Activated CD4-positive, alpha-beta T cell treated with anti-CD3 and anti-CD28 coated beads, Interleukin-2, amount 50 U/mL, for 16 hours (primary cell): ENCODE data around the gene LRP10.
"Not testable (repeated sequence)": the region's sequence is repeated elsewhere in the genome, so short reads cannot be mapped to it uniquely, and the experiment has no call there.

Experiments used
- DNase-seq: peaks from one replicate; pipeline ENCODE4 v3.0.0-alpha.2; 2020

Gene LRP10

DNA sequence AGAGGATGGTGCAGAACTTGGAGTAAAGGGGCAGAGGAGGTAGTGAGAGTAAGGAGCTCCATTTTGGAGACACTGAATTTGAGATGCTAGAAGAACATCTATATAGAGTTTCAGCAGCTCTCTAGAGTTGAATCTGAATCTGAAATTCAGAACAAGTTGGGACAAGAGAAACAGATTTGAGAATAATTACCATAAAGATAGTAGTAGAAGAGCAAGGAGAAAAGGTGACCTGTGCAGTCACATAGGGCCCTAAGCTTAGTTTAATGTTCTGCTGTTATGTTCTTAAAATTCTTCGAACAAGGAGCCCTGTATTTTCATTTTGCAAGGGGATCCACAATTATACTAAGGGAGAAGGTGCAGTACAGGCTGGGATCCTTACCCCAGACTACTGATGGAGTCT, 18.9 kb downstream of the LRP10 start:
- DNase-seq = no peak

DNA sequence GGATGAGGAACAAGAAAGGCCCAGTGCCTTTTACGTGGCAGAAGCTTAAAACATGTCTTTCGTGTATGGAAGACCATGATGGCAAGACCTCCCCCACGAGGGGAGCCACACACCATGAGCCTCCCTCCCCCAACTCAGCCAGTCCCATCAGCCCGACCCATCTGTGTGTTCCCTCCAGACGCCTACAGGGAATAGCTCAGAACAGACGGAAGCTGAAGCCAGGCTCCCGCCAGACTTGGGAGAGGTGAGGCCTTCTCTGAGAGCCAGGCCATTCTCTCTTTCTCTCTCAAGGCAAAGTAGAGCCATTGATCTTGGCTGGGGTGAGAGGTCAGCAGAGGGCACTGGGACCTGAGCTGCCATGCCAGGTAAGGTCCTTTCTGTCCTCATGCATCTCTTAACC, 20.9 kb downstream of the LRP10 start:
- DNase-seq = no peak

DNA sequence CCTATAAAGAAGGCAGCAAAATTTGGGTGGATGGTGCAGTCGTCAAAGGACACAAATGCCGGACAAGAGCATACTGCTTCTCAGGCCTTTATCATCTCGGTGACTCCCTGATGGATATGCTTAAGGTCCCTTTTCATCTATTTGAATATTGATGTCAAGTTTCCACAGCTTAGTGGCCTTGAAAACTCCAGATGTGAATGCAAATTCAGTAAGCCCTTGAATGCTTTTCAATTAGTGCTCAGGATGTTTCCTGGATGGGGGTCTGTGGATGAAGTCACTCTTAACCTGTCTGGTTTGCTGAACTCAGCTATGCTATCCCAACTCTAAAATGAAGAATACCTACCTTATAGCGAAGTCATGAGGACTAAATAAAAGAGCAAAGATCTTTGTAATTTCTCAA, 22.2 kb downstream of the LRP10 start:
- no peak for DNase-seq

DNA sequence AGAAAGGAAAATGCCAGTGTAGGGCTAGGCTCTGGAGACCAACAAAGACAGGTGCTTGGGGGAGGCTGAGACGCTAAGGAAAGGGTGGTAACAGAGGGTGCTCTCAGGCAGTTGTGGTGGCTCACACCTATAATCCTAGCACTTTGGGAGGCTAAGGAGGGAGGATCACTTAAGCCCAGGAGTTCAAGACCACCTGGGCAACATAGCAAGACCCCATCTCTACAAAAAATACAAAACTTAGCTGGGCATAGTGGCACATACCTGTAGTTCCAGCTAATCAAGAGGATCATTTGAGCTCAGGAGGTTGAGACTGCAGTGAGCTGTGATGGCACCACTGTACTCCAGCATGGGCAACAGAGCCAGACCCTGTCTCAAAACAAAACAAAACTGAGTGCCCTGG, 23.9 kb downstream of the LRP10 start:
- DNase-seq = no peak

DNA sequence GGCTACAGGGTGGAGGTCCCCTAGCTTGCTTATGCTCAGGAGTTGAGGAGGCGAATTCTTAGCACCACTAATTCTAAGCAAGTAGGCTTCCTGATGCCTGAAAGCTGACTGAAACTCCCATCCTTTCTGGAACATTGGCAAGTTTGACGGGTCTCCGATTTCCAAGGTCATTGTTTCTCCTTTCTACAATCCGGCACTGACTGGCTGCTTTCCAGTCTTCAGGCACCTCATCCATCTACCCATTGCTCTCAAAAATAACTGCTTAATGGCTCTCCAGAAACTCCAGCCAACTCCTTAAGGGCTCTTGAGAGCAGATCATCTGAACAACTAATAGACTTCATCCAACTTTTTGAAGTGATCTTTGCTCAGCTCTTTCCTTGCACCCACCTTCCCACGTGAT, 24.8 kb downstream of the LRP10 start:
- no peak for DNase-seq

DNA sequence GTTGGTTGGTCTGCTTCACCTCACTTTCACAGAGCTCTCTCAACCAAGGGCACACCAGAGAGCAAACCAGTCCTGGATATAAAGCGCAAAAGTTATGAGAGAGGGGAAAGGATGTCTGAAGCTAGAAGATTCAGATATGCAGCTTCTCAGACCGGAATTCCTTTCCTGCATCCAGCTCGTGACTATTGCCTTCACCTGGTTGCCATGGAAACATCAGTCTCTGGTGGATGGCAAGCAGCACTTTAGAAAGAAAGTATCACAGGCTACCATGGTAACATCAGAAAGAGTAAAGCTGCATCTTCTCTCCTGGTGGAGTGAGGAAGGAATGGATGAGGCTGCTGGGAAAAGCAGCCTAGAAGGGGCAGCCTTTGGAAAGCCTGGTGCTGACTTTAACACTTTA, 25.2 kb downstream of the LRP10 start:
- DNase-seq = no peak

DNA sequence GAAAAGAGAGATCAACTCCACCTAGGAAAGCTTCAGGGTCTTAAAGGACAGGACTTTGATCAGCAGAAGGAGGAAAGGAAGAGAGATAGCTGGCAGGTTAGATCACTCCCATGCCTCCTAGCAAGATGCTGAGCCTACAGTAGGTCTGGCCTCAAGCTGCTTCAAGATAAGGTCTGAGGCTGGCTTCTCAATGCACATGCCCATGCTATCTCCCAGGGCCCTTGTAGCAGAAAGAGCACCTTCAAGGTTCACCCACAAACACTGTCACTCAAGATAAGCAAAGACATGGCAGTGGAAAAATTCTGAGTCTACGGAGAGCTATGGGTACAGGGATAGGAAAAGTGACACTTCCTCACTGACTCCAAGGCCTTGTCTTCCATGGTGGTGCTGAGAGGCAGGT, 25.8 kb downstream of the LRP10 start:
- DNase-seq = no peak

DNA sequence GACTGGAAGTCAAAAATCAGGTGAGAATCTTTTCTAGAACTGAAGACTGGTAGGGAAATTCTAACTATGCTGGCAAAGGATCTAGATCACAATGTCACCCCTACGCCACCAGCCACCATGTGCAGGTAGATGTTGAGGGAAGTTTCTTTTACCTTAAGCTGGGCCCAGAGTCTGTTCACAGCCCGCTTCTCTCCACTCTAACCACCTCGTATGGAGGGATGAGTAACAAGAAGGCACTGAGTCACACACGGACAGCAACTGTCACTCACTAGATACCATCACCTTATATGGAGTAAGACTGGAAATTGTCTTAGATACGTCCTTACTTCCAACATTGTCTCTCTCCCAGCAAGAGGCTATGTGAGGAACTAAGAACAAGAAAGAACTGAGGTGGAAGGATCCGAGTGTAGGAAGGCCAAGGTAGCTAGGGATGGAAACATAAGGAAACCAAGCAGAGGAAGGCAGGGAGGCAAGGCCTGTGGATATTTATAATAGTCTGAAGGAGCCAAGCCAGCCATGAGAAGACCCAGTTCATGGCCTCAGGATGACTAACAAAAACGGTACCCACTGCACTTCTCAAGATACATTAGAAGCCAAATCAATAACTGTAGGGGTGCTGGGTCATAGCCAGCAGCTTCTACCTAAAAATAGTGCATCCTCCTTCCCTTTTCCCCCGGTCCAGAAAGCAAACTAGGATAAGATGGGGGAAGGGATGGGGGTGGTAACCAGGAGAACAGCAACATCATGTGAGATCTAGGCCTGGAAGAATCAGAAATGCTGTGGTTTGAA, 27.0 kb downstream of the LRP10 start:
- DNase-seq = peak; percentile 31

DNA sequence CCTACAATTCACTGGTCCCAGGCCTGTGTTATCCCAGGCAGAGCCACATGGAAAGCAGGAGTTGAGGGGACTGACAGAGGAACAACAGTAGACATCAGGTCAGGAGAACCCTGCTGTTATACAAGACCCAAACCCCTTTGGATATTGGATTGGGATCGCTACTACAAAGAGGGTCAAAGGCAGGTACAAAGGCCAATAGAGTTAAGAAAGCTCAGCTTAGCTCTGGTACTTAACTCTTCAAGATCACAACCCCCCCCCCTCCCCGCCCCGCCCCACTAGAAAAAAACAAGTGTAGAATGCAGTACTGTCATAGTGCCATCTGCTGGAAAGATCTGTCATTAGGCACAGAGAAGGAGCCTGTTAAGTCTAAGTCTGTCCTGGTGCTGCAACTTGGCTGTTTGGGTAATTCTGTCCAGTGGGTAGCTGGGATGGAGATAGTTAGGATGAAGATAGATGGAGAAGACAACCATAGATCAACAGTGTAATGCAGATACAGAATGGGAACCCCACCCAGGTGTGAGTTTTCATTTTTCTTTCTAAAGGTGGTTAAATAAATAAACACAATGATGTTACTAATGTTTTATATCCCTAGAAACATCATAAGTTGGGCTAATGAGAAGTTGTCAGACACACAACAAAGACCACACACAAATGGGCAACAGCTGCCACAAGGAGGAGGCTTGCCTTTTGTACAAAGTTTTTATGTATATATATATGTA, 28.7 kb downstream of the LRP10 start:
- DNase-seq = peak; percentile 63

DNA sequence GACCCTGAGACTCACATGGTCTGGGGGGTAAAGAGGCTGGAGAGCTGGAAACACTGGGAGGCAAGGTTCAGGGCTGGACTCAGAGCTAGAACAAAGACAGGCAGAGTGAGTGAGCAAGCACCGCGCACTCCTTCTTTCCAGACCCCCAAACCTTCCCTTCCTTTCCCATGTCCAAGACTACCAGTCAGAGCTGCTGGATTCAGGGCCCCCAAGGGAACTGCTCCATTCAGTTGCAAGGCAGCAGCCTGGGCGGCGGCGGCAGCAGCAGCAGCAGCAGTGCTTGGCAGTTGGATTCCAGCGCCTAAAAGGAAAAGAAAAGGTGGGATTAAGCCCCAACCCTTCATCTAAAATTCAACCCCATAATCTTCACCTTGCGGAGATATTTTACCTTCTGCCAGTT, 30.3 kb downstream of the LRP10 start:
- no peak for DNase-seq

DNA sequence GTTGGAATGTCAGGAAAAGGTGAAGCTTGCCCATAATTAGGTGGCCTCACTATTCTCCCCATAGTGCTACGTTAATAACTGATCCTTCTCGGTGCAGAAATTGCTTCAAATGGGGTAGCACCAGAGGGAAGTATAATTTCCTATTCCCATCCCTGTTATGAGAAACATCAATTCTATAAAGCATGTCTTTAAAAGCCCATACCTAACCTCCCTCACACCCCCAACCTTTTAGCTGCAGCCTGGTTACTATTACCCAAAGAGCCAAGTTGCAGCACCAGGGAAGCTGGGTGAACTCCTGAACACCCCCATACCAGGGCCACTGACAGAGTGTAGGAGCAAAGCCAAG, 32.2 kb downstream of the LRP10 start:
- no peak for DNase-seq

DNA sequence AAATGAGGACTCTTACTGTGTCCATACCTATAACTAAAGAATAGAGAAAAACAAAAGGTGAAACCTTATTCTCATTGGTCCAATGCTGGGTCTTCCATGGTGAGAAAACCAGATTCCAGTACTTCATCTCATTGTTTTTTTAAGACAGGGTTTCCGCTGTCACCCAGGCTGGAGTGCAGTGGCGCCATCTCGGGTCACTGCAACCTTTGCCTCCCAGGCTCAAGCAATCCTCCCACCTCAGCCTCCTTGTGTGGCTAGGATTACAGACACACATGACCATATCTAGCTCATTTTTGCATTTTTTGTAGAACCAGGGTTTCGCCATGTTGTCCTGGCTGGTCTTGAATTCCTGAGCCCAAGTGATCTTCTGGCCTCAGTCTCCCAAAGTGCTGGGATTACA, 34.1 kb downstream of the LRP10 start:
- no peak for DNase-seq

DNA sequence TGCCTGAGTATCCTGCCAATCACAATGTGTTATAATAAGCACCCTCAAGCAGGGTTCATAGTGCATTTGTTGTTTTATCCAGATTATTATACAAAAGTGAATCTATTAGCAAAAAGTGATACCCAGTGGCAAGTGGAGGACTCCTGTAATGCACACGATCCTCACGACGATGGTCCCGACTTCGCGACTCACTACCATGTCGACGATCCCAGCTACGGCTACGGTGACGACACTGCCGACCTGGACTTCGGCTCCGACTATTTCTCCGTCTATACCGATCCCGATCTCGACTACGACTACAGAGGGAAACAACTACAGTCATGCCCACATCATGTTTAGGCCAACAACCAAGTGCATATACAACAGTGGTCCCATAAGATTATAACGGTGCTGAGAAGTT, 34.5 kb downstream of the LRP10 start:
- DNase-seq = no peak

DNA sequence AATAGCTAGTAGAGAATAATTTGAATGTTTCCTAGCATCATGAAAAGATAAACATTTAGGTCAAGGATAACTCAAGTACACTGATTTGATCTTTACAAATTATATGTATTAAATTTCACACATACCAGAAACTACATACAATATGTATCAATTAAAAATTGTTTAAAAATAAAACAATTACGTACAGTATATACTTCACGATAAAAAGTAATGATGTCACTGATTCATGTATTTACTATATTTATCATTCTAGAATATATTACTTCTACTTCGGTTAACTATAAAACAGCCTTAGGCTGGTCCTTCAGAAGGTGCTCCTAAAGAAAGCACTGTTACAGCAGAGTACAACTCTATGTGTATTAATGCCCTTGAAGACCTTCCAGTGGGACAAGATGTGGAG, 35.9 kb downstream of the LRP10 start:
- no peak for DNase-seq

DNA sequence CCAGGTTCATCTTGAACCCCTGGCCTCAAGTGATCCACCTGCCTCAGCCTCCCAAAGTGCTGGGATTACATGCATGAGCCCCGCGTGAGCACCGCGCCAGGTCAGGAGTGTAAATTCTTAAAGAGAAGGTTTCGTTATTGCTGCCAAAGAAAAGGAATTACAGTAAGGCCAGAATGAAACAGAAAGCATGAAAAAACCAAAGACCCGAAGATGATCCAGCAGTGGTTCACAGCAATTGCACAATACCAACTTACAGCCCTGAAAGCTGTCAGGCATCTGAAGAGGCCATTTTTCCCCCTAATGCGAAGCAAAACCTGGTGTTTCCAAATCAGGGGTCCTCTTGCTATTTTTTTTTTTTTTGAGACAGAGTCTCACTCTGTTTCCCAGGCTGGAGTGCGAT, 37.1 kb downstream of the LRP10 start:
- no peak for DNase-seq

DNA sequence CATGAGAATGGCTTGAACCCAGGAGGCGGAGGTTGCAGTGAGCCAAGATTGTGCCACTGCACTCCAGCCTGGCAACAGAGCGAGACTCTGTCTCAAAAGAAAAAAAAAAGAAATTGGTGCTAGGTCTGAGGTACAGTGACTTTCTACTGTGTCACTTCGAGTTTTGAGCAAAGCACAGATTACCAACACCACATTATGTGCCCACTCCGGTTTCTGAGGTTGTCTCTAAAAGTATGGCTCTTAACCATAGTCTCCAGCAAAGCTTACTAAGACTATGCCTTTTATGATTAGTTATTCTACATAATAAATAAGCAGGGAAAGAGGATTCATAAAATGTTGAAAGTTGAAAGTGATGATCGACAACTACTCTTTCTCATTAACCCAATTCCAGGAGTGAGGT, 39.4 kb downstream of the LRP10 start:
- no peak for DNase-seq

DNA sequence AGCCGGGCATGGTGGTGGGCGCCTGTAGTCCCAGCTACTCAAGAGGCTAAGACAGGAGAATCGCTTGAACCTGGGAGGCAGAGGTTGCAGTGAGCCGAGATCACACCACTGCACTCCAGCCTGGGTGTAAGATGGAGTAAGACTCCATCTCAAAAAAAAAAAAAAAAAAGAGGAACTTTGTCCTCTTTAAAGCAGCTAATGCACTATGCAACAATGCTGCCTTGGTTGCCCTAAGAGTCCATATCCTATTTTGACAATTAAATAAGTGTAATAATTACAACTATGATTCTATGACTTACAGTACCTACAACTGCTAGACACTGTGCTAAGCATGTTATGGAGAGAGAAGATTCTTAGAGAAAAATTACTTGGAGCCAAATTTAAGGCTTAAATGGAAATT, 43.3 kb downstream of the LRP10 start:
- DNase-seq = not testable (repeated sequence)

DNA sequence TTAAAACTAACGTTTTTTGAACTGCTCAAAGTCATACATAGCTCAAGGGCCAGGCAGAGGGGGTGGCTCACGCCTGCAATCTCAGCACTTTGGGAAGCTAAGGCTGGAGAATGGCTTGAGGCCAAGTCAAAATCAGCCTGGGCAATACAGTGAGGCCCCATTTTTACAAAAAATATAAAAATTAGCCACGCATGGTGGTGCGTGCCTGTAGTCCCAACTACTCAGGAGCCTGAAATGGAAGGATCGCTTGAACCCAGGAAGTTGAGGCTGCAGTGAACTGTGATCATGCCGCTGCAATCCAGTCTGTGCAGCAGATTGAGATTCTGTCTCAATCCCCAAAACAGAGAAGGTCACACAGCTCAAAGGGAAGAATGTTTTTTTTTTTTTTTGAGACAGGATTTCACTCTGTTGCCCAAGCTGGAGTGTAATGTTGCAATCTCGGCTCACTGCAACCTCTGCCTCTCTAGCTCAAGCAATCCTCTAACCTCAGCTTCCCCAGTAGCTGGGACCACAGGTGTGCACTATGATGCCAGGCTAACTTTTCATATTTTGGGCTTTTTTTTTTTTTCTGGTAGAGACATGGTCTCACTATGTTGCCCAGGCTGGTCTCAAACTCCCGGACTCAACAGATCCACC, 44.5 kb downstream of the LRP10 start:
- no peak for DNase-seq

DNA sequence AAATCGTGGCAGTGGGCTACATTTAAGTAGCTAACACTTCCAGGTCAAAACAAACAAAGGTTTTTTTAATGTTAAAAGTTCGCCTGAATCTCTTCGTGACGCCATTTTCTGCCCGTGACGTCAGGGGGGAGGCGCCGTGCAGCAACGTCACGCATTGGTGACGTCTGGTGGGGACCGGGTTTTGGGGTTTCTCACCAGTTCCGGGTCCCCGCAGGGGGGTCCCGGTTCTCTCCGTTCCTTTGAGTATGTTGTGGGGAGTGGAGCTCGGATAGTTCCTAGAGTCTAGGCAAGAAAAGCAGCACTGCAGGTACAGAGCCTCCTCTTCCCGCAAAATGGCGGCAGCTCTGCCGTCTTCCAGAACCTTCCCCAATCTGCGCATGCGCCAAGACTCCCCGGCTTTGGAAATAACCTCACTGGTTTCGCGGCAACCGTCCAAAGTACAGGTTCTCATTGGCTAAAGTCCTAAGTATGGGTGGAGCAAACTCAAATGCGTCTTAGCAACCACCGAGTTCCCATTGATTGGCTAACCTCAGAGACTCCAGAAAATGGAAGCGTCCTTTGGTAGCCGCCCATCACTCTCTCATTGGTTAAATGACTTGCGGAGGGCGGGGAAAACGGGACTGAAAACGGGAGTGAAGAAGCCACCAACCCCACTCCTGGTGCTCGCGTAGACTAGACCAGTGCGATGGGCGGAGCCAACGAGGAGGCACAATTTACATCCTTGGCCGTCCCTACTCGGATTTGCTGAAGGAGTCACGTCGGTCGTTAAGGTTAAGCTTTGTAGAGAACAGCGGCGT, 47.5 kb downstream of the LRP10 start, which contains the start of gene RBM23:
RBM23 (minus strand) TSS at position 346 of the 797 bp plus-strand sequence.
- peak; percentile 99 for DNase-seq

DNA sequence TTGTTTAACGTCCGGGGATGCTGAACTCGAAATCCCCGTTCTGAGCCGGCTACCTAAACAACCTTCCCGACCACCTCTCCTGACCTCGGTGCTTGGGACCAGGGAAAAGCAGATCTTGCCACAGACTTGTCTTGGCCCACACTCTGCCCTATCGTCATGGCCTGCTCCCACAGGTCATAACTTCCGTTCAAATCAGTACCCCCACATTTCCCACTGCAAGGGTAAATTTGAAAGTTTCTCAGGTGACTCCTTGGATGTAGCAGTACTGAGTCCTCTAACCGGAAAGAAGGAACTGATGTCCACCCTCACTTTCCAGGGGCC, 48.0 kb downstream of the LRP10 start:
- DNase-seq = no peak

DNA sequence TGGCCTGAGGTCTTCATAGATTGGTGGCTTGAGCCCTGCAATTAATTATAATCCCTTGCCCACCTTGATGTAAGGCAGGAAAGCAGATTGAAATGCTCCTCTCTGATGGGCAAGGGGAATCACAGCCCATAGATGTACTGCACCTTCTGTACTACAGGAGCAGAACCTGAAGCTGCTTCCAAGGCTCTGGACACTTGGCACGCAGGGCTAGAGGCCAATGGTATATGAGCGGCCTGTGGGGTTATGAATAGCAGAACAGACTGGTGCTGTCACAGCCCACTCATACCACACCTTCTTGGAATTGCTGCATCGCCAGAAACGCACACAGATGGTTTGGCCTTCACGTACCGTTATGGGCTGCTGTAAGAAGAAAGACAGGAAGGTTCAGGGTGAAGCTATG, 49.2 kb downstream of the LRP10 start:
- no peak for DNase-seq

DNA sequence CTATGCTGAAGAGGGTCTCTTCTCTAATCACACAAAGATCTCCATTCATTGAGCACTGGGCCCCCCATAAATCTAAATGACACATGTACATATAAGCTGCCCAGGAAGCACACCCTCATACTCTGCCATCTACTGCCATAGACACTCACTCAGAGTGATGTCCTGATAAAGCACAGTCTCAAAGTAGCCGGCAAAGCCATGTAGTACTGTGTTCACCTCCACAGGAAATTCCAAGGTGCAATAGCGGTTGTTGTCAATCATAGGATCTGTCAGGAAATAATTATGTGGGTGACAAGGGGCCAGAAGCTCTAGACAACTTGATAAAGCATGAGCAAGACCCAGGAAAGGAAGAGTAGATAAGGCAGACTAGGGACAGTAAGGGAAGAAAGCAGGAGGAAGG, 50.8 kb downstream of the LRP10 start:
- no peak for DNase-seq

DNA sequence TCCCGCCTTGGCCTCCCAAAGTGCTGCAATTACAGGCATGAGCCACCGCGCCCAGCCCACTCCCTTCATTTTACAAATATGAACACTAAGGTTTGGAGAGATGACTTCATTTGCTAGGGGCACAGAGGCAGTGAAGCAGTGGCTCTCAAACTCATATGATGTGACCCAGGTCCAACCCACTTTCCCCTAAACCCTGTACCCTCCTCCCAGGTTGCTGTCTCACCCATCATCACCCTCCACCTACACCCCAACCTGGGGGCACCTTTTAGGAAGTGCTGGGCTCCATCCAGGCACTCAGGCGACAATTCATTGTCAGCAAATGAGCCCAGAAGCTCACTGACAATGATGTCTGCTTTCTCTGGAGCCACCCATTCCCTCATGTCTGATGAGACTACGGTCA, 52.2 kb downstream of the LRP10 start:
- no peak for DNase-seq

DNA sequence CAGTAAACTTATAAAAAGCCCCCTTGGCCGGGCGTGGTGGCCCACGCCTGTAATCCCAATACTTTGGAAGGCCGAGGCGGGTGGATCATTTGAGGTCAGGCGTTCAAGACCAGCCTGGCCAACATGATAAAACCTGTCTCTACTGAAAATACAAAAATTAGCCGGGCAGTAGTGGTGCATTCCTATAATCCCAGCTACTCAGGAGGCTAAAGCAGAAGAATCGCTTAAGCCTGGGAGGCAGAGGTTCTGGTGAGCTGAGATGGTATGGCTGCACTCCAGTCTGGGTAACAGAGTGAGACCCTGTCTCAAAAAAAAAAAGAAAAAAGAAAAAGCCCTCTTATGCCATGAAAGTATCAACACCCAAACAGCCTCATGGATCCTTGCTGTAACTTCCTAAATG, 54.0 kb downstream of the LRP10 start:
- no peak for DNase-seq
